Activated effector memory CD4-positive, alpha-beta T cell treated with anti-CD3 and anti-CD28 coated beads, Interleukin-2, amount 50 U/mL, for 16 hours (primary cell): ENCODE data around the gene TNMD.
A peak's percentile ranks its signal among the peaks of the same experiment; 100 is the strongest.
"Not testable (repeated sequence)": the region's sequence is repeated elsewhere in the genome, so short reads cannot be mapped to it uniquely, and the experiment has no call there.

Experiments
- DNase-seq: peaks from one replicate; pipeline ENCODE4 v3.0.0-alpha.2; 2020

The TNMD gene

DNA sequence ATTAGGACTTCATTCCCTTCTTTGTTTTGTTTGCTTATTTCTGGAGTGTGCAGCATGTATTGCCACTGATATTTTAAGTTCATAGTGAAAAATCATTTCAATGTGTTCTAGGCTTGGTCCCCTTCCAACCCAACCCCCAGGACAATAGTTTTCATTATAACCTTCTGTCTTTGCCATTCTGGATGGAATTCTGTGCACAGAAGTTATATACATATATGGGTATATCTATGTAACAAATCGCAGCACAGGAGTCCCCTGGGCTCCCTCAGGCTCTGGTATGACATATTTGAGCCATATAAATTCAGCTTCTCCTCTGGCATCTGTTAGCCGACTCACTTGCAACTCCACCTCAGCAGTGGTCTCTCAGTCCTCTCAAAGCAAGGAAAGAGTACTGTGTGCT lies at the start of gene TNMD:
Gene TNMD, plus strand, starts transcription at position 326 of the 400 bp plus-strand sequence. CDS start 83 bp downstream, outside the sequence.
- DNase-seq: no peak

DNA sequence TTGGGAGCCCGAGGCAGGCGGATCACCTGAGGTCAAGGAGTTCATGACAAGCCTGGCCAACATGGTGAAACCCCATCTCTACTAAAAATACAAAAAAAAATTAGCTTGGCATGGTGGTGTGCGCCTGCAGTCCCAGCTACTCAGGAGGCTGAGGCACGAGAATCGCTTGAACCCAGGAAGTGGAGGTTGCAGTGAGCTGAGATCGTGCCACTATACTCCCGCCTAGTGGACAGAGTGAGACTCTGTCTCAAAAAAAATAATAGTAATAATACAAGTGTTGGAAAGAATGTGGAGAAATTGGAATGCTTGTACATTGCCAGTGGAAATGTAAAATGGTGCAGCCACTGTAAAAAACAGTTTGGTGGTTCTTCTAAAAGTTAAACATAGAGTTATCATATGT lies 19.2 kb upstream of the TNMD start:
- DNase-seq: not testable (repeated sequence)

DNA sequence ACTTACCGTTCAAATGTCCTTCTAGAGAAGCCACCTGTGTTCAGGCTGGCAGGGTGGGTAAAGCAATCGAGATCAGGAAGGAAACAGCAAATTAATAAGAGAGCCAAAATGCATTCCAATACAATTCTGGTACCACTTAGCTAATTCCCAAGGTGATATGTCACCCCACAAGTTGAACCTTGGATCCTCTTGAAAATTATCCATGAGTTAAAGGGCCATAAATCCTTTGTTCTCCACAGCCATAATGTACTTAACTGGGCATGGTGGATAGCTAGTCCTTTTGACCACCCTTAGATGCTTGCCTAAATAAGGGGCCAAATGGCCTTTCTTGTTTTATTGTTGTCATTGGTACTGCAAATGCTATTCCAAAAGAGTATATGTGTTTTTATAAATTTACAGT lies 2.0 kb downstream of the TNMD start:
- no peak for DNase-seq

DNA sequence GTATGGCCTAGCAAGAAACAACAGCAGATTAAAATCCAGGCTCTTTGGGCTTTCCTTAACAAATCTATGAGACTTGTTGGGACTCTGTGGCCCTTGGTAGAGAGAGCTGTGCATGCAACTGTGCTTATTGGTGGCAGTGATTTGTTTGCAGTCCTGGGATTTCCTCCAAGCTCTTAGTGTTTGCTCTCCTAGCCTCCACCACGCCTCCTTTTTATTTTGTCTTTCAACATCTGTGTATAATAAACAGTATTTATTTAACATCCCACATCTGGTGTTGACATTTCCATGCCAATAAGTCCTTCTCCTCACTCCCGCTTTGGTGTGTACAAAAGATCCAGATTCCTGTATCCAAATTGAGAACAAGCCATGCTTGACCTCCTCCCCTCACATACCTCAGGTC lies 3.1 kb downstream of the TNMD start:
- no peak for DNase-seq

DNA sequence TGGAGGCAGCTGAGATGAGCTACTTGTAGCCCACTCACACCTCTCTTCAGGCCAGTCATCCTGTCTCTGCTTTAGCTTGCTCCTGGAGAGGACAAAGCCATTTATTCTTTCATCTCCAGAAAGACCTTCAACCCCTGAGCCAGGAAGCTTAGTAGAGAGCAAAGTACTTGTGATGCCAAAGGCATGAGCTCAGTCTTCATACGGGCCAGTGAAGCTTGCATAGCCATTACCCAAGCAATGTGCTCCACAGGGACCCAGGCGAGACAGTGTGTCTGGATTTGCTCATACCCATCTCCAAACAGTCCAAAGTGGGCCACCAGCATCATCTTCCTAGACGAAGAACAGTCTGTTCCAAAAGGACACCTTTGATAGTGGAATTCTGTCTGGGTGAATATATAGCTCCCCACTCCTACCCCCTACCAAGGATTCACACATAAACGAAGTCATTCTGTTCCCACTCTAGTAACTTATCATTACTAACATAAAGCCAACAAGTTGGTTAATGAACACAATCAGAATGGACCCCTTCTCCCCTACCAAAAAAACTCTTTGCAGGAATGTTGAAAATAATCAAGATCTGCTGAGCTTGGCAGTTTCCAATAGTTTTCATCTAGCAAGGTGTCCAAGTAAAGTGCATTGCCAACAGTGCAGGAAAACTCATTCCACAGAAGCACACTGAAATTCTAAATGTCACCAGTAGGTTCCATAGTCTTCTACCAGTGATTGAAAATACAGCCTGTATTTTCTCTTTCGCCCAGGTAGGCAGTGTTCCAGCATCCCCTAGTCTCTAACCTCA lies 6.7 kb downstream of the TNMD start:
- no peak for DNase-seq

DNA sequence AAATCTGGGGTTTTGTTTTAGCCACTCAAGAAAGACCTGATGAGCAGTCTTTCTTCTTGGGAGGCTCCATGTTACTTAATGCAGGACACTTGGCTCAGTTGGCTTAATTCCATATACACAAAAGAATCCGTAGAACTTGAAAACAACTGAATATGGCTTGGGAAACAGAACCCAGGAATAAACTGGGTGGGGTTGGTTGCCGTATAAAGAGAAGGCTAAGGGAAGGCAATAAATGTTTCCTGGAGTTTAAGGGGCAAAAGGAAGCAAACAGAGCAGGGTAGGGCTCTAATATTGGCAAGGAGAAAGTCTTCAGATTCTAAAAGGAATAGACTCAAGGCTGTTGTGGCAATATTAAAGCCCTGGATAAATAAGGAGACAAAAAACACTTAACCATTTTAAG lies 8.4 kb downstream of the TNMD start:
- DNase-seq: no peak

DNA sequence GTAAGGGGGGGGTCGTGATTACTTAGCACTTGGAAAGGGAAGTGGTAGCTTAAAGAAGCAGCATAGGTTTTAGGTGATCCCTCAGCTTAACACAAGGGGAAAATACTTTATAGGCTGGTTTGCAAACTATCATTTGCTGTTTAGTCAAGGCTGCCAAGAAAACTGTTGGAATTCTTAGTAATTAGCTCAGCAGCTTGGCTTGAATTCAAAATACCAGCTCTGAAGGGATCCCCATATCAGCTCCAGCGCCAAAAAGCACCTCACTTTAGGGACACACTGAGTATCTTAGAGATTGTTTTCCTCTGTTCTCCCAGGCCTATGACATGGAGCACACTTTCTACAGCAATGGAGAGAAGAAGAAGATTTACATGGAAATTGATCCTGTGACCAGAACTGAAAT lies 8.8 kb downstream of the TNMD start:
- DNase-seq: no peak

DNA sequence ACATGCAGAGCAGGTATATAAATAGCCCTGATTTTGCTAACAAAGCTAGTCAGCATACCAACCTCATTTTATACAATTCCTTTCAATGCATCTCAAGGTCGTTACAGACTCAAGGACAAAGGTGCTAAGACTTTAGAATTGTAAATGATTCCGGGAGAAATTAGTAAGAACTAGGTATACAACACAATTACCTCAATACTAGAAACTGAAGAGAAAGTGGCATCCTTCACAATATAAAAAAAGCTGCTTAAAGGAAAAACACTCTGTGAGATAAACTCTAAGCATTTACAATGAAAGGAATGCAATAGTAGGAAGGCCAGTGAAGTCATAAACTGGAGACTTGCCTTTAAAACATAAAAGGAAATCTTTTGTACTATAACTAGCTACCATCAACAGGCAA lies 11.9 kb downstream of the TNMD start:
- DNase-seq: no peak

DNA sequence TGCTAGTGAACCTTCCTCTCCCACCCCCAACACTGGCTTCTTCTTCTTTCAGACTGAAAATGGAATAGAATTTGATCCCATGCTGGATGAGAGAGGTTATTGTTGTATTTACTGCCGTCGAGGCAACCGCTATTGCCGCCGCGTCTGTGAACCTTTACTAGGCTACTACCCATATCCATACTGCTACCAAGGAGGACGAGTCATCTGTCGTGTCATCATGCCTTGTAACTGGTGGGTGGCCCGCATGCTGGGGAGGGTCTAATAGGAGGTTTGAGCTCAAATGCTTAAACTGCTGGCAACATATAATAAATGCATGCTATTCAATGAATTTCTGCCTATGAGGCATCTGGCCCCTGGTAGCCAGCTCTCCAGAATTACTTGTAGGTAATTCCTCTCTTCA lies 14.7 kb downstream of the TNMD start:
- no peak for DNase-seq

DNA sequence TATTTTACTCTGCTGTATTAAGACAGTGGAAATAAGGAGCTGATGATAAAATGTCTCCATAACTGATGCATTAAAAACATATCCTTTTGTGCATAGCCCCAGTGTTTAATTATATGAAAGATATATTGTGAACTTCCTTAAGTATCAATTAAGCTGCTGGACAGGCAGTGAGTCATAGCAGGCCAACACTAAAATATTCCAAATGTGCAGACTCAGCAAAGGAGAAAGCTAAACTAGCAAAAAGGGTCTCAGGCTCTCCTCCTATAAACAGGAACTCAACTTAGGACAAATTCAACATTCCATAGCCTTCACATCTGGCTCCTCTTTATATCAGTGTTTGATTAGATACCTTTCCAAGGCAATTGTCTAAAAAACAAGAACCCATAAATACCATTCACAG lies 15.6 kb downstream of the TNMD start:
- no peak for DNase-seq

DNA sequence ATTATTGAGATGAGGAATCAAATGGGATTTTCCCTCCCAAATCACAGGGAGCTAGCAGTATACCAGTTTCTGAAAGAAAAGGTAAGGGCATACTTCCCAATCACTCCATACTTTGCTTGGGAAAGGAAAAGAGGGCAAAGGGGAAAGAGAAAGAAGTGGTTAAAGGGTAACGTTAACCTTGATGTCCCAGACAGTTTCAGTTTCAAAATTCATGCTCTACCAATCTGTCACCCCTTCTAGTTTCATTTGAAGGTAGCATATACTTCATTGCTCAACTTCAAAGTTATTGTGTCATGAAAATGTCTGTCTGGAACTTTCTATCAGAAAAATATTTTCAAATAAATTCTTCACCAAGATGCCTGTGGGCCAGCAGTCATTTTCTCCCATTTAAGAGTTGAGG lies 16.0 kb downstream of the TNMD start:
- no peak for DNase-seq

DNA sequence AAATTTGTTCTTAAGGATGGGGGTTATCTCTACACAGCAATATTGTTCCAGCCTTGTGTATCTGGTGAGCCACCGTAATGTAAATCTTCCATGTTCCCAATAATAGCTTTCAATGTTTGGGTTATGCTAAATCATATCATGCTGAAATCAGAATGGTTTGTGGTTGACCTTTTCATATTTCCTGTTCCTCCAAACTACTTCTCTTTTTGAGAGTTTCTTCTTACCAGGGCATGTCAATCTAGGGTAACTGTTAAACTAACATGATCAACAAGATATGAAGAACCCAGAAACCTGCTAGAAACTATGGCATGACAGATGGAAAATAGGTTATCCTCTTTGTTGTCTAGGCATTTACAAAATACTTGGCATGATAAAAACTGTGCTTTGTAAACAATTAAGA lies 22.0 kb downstream of the TNMD start:
- no peak for DNase-seq

DNA sequence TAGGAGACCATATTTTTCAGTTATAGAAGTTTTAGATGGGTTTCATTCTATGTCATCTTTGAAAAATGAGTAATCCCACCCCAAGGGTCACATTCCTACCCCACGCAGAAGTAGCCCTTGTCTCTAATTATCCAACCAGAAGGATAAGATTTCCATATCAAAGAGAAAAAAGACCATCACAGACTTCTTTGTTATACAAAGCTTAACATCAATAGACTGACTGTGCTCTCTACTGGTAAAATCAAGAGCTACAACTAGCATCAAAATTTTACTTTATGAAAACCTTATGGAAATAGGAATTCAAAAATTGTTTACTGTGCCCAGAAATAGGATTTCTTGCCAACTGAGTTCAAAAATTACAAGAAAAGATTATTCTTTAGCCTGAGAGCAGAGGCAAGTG lies 24.9 kb downstream of the TNMD start:
- no peak for DNase-seq

DNA sequence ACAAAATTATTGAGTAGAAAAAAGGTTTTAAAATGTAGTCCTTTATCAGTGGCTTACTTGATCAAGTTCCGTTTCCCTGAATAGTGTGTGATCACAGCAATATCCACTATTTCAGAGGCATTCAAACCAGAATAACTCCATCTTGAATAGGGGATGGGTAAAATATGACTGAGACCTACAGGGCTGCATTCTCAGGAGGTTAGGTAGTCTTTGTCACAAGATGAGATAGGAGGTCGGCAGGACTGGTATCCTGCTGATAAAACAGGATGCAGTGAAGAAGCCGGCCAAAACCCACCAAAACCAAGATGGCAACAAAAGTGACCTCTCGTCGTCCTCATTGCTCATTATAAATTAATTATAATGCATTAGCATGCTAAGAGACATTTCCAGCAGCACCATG lies 27.2 kb downstream of the TNMD start:
- DNase-seq: no peak

DNA sequence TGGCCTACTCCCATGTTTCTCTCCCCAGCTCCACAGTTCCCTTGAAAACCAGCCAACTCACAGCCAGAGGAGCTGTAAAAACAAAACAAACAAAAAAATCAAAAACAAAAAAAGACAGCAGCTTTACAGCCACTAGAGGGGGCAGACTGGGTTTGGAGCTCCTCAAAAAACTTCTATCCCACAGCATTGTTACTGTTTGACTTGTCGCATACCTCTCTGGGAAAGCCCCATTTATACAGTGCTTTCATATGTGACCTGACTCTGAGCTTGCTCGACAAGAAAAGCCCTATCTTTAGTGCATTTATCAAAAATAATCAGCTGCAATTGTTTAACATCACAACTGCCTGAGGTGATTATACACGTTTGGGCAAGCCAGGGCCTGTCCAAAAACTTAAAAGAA lies 30.3 kb downstream of the TNMD start:
- no peak for DNase-seq

DNA sequence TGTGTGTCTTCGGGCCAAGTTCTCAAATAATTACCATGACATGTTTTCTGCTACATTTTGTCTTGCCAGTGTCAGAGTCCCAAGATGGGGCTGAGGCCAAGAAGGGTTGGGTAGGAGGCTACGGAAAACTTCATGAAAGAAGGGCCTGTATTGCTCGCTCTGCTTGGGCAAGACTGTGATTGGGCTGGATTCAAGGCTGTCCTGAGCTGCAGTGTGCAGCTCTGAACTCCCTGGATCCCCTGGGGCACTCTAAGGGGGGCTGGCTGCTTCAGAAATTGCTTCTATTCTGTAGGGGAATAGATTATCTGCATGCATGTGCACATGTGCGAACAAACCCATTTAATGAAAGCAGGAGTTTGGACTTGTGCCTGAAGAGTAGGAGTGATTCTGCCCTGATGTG lies 38.3 kb downstream of the TNMD start:
- DNase-seq: no peak

DNA sequence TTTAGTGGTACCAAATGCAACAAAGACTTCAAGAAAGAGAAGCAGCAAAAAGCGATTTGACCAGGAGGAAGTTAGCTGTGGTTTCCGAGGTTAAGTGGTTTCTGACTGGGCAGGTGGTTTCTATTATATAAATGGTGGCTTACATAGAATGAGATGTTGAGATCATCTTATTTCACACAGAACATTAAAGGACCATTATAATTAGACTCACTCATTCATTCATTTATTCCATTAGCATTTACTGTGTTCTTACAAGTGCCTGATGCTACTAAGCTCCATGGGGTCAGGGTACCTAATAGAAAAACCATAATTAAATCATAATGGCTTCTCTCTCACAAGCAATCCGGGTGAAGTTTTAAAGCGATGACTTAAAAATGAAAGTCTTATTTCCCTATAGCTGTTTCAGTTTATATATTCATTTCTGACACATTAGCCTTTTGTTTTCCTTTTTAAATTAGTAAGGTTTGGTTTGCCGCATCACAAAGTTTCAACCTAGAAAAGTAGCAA lies 41.3 kb downstream of the TNMD start:
- no peak for DNase-seq

DNA sequence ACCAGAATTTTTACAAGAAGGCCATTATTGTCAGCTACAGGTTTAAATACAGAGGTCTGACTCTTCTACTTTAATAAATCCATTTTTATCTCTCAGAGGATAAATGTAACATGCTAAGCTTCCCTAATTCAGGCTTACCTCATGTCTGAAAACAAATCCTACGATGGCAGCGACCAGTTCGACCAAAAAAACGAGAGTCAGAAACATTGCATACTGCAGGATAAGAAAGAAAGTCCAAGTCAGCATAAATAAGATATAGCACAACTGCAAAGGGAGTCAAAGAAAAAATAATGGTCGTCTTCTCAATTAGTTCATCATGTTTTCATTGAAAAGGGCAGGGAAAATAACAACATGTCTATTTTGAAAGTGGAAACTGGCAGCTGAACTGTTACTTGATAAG lies 50.3 kb downstream of the TNMD start:
- no peak for DNase-seq

DNA sequence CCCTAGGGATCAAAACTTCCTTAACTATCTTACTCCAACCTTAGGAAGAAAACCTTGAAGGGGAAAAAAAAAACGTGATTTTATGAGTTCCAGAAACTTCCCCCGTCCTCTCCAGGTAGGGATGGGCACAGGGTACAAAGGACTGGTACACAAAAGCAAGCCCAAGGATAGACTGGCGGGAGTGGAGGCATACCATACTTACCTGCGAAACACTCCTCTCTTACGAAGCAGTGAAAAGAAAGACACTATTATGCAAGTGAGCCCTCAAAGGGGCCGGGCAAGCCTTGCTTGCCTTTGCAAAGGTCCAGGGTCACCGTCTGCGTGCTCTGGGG lies 51.2 kb downstream of the TNMD start:
- no peak for DNase-seq

DNA sequence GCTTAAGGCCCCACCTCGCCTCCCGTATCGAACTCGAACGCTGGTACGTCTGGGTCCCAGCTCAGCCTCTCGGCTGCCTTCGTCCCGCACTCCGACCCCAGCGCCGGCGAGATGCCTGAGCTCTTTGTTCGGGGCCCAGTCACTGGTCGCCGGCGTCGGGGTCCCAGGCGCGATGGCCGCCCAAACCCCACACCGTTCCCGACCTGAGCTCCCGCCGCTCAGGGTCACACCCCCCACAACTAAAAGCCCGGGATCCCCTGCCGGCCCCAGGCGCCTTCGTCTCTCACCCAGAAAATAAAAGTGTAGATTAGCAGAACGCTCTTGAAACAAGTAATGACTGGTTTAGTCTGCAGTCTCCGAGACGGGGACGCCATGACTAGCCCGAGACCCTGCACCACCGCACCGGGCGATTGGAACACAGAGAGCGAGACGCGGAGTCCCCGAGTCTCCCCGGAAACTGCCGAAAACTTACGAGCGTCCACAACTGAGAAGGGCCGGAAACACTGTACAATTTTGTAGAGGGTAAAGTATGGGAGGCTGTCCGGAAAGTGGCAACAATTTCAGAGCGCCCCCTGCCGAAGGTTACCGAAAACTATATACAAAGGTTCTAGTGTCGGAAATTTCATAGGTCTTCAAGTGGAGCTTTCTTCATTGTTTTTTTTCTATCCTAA lies 51.7 kb downstream of the TNMD start, which contains the start of gene TSPAN6:
Gene TSPAN6, minus strand, starts transcription at position 486 of the 671 bp plus-strand sequence. Its CDS starts 112 bp downstream, at position 374.
- peak; percentile 87 for DNase-seq

DNA sequence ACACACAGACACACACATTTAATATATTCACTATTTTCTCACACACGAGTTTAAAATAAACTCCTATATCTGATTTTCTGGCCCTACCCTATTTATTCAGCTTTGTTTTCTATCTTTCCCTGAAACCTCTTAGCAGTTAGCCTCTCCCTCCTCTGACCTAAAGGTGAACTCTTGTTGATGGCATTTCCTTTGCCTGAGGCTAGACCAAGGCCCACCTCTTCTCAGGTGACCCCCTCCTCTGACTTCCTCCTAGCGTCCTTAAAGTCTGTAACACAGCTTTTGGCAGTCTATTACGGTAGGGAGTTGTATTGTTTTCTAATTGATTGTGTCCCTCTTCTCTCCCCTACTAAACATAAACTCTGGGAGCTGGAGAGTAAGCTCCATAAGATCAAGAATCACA lies 57.6 kb downstream of the TNMD start:
- no peak for DNase-seq

DNA sequence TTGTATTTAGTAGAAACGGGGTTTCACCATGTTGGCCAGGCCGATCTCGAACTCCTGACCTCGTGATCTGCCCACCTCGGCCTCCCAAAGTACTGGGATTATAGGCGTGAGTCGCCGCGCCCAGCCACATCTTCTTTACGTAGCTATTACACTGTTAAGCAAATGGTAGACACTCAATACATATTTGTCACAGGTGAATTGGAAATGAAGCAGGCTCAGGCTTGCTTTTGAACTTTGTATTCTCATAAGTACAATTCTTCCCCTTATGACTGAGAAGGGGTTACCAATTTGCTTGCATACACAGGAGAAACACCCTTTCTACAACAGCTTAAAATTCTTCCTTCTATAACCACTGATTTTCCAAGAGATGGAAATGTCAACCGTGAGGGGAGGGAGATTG lies 58.5 kb downstream of the TNMD start:
- no peak for DNase-seq

DNA sequence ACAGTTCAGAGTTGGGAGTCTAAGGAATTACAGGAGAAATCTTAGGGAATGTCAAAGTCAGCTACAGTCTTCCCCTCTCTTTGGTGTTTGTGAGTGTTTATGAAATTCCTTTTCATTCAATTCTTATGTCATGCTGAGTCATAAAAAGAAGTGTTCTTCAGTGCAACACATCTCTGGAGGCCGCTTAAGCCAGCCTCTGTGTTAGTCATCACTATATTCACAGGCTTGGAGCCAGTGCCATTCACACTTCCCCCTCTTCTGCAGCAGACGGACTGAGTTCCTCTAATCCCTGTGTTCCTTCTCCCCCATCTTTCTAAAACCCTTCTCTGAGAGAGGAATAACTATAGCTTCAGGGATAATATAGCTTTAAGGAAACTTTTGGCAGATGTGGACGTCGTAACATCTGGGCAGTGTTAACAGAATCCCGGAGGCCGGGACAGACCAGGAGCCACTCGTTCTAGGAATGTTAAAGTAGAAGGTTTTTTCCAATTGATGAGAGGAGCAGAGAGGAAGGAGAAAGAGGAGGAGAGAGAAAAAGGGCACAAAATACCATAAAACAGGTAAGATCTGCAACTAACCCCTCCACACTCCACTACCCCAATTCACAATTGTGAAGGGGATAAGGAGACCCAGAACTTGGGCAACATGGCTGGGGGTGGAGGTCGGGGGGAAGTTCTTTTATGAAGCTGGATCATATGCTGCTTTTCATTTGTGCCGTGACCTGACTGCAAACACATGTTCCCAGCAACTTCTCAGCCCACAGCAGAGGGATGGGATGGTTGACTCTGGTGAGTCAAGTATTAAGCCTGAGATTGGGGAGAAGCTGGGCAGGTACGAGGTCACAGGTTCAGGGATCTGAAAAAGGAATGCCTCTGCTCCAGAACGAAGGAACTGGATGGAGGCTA lies 59.5 kb downstream of the TNMD start, which contains the start of gene SRPX2:
Gene SRPX2, plus strand, starts transcription at position 244 of the 905 bp plus-strand sequence. CDS start 2,124 bp downstream, outside the sequence.
- DNase-seq: no peak
